Suprapubic skin (tissue), 4 donors: ENCODE measurements around the gene HAPLN3.

Source experiments
- CTCF ChIP-seq, 2 donors: fragments of 200-600 bp in 1 of 2; fragments of 450-650 bp in 1 of 2; sonication (generic) in 1 of 2; IDR thresholded peaks; one replicate each; pipeline ENCODE4 v1.5.1; 2016 to 2019; ENCODE audit warnings: antibody characterized with exemption in 2 of 2, mild to moderate bottlenecking in 1 of 2, moderate library complexity in 1 of 2
- POLR2A ChIP-seq, 2 donors: fragments of 450-650 bp; IDR thresholded peaks; one replicate each; pipeline ENCODE4 v1.6.1; 2017; ENCODE audit warnings: antibody characterized with exemption in 2 of 2, mild to moderate bottlenecking in 2 of 2, moderate library complexity in 2 of 2
- POLR2AphosphoS5 ChIP-seq, 3 donors: sonication (generic); formaldehyde crosslinking; IDR thresholded peaks; one replicate each; pipeline ENCODE4 v1.6.1; 2017; ENCODE audit warnings: antibody characterized with exemption in 3 of 3

GRCh38 chr15:88938802-88939485 lies 43.6 kb upstream of the HAPLN3 start:
- TF ChIP-seq POLR2A (IDR thresholded peaks at IDR 0.05) (no peak), POLR2AphosphoS5 (IDR thresholded peaks at IDR 0.05) (no peak), CTCF (IDR thresholded peaks at IDR 0.05) (no peak)
